ENCODE results near the gene HSPA4. TPM values are rescaled to one million over a fixed set of nuclear protein-coding genes. Genes with fewer than 3 reads are reported as not detected.

HSPA4 gene
- total RNA-seq, 1 experiment from 2014 or later, result 337 TPM

DNA sequence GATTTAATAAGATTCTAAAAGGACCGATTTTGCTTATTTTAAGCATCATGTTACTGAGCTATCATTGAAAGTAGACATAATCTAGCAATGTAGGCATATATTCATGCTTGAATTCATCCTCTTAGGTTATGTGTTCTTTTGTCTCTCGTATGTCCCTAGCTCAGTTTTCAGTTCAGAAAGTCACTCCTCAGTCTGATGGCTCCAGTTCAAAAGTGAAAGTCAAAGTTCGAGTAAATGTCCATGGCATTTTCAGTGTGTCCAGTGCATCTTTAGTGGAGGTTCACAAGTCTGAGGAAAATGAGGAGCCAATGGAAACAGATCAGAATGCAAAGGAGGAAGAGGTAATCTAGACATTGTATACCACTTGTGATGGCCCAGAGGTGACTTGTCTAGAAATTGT, 39.2 kb downstream of the HSPA4 start:
- no peak for TF ChIP-seq EZH2 (IDR thresholded peaks at IDR 0.05; ENCODE audit: borderline replicate concordance, low read depth, low read length, poor library complexity, severe bottlenecking)
- TF ChIP-seq, protein P1, sequence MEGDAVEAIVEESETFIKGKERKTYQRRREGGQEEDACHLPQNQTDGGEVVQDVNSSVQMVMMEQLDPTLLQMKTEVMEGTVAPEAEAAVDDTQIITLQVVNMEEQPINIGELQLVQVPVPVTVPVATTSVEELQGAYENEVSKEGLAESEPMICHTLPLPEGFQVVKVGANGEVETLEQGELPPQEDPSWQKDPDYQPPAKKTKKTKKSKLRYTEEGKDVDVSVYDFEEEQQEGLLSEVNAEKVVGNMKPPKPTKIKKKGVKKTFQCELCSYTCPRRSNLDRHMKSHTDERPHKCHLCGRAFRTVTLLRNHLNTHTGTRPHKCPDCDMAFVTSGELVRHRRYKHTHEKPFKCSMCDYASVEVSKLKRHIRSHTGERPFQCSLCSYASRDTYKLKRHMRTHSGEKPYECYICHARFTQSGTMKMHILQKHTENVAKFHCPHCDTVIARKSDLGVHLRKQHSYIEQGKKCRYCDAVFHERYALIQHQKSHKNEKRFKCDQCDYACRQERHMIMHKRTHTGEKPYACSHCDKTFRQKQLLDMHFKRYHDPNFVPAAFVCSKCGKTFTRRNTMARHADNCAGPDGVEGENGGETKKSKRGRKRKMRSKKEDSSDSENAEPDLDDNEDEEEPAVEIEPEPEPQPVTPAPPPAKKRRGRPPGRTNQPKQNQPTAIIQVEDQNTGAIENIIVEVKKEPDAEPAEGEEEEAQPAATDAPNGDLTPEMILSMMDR (conservative IDR thresholded peaks at IDR 0.05; ENCODE audit: low read depth, low read length), result no peak
- Histone ChIP-seq H3K4me1 (ENCODE audit: insufficient read depth, low read length, poor library complexity, severe bottlenecking) (no peaks in the 10 kb centered on the region), H3K4me3 (ENCODE audit: low read depth, low read length, poor library complexity, severe bottlenecking) (no peak overlapping the region), H3K9me3 (ENCODE audit: low read depth, low read length, poor library complexity, severe bottlenecking) (no peaks in the 10 kb centered on the region), H3K27me3 (replicated peaks; ENCODE audit: insufficient read depth, low read depth, low read length, poor library complexity) (no peaks in the 10 kb centered on the region), H3K27ac (ENCODE audit: low read depth, low read length, poor library complexity, severe bottlenecking) (no peak overlapping the region), H3K36me3 (ENCODE audit: insufficient read depth, low read length, poor library complexity, severe bottlenecking) (peaks cover 77% of the 10 kb centered on the region)
- ChIA-PET POLR2A (ENCODE audit: low non-redundant PET) (no interaction called here), CTCF (no interaction called here)
- no TSS peak for BruUV-seq (replicated peaks)
- intact Hi-C loops (cut with micrococcal nuclease; ENCODE audit: unreplicated experiment), result no loop called here
- DNase-seq (ENCODE audit: low spot score), result no peak

DNA sequence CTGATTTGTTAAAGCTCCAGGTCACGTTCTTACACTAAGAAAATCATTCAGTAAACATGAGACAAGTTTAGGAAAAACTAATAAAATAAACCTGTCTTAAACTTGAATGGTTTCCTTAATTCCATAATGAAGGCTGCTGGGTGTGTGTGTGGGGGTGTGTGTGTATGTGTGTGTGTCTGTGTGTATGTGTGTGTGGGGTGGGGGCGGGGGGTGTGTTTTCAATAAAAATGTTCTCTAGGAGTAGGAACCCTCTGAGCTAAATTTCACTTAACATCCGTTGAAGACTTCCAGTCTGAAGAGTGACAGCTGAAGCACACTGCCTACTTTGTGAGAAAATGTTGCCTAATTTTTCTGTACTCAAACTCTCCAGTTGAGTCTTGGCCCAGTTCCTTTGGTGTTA, 54.5 kb downstream of the HSPA4 start:
- Histone ChIP-seq H3K4me1 (ENCODE audit: insufficient read depth, low read length, poor library complexity, severe bottlenecking) (no peaks in the 10 kb centered on the region), H3K27me3 (replicated peaks; ENCODE audit: insufficient read depth, low read depth, low read length, poor library complexity) (no peaks in the 10 kb centered on the region), H3K9me3 (ENCODE audit: low read depth, low read length, poor library complexity, severe bottlenecking) (no peaks in the 10 kb centered on the region), H3K4me3 (ENCODE audit: low read depth, low read length, poor library complexity, severe bottlenecking) (no peak overlapping the region), H3K27ac (ENCODE audit: low read depth, low read length, poor library complexity, severe bottlenecking) (no peak overlapping the region), H3K36me3 (ENCODE audit: insufficient read depth, low read length, poor library complexity, severe bottlenecking) (peaks cover 35% of the 10 kb centered on the region)
- no TSS peak for BruUV-seq (replicated peaks)
- no peak for DNase-seq (ENCODE audit: low spot score)
- TF ChIP-seq, protein P1 (conservative IDR thresholded peaks at IDR 0.05; ENCODE audit: low read depth, low read length), result no peak
- TF ChIP-seq EZH2 (IDR thresholded peaks at IDR 0.05; ENCODE audit: borderline replicate concordance, low read depth, low read length, poor library complexity, severe bottlenecking), result no peak
- intact Hi-C loops (cut with micrococcal nuclease; ENCODE audit: unreplicated experiment), result no loop called here
- POLR2A ChIA-PET (ENCODE audit: low non-redundant PET), result no interaction called here
- CTCF ChIA-PET, result no interaction called here

DNA sequence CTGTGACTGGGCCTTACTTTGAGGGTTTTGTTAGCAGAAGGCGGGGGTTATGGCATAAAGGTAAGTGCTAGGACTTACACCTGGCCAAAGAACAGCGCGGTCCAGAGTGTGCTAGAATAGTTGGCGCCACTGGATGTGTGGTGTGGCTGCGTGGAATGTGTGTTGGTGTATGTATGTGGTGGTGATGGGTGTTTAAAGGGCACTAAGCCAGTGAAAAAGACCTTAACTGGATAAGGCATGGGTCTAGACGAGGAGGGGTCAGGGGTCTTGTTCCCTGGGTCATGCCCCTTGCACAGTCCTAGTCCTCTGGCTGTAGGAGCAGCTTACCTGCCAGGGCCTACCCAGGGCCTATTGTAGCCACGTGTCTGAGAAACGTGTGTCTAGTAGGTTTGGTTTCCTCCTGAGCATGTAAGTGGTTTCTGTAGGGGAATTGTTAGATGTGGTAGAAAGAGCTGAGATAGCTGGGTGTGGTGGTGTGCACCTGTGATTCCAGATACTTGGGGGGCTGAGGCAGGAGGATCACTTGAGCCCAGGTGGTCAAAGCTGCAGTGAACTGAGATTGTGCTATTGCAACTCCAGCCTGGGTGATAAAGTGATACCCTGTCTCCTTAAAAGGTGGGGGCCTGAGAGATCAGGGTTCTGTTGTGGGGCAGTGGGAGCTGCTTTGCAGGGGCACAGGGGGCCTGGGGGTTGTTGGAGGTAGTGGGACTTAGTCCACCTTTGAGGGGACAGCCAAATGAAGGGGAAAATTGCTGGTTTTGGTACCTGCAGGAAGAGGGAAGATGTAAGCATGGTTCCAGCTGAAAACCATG, 55.2 kb downstream of the HSPA4 start:
- Histone ChIP-seq H3K27ac (ENCODE audit: low read depth, low read length, poor library complexity, severe bottlenecking) (no peak overlapping the region), H3K4me3 (ENCODE audit: low read depth, low read length, poor library complexity, severe bottlenecking) (no peak overlapping the region), H3K36me3 (ENCODE audit: insufficient read depth, low read length, poor library complexity, severe bottlenecking) (peaks cover 29% of the 10 kb centered on the region), H3K4me1 (ENCODE audit: insufficient read depth, low read length, poor library complexity, severe bottlenecking) (no peaks in the 10 kb centered on the region), H3K27me3 (replicated peaks; ENCODE audit: insufficient read depth, low read depth, low read length, poor library complexity) (no peaks in the 10 kb centered on the region), H3K9me3 (ENCODE audit: low read depth, low read length, poor library complexity, severe bottlenecking) (no peaks in the 10 kb centered on the region)
- ChIA-PET POLR2A (ENCODE audit: low non-redundant PET) (no interaction called here), CTCF (interaction anchor here (0.6 kb wide), 1 partner anchor 17 kb away, joined by 5 read pairs; no protein-coding TSS in a partner anchor)
- BruUV-seq (replicated peaks), result no TSS peak
- intact Hi-C loops (cut with micrococcal nuclease; ENCODE audit: unreplicated experiment), result no loop called here
- TF ChIP-seq, protein P1 (conservative IDR thresholded peaks at IDR 0.05; ENCODE audit: low read depth, low read length), result no peak
- TF ChIP-seq EZH2 (IDR thresholded peaks at IDR 0.05; ENCODE audit: borderline replicate concordance, low read depth, low read length, poor library complexity, severe bottlenecking), result no peak
- DNase-seq (ENCODE audit: low spot score), result no peak

All from A673 (cell line).